Subcutaneous adipose tissue (tissue), 4 donors: ENCODE results near the gene WNK2. TPM values are rescaled to one million over a fixed set of nuclear protein-coding genes. Genes with fewer than 3 reads are reported as not detected.

Experiments used
- total RNA-seq, 4 donors: library from RNA; depleted of rRNA; stranded (reverse); fragments of >200 nt; gene quantifications; one replicate each; pipeline ENCODE4 v1.1.0, GENCODE V29; 2016
- TF ChIP-seq, protein P1 (sequence below): fragments of 450-650 bp; IDR thresholded peaks from one replicate; pipeline ENCODE4 v1.5.1; 2016; ENCODE audit warnings: low read depth, mild to moderate bottlenecking, control low read depth, antibody characterized with exemption, moderate library complexity

WNK2 gene
- total RNA-seq, 4 donors from 2014 or later: not detected

DNA sequence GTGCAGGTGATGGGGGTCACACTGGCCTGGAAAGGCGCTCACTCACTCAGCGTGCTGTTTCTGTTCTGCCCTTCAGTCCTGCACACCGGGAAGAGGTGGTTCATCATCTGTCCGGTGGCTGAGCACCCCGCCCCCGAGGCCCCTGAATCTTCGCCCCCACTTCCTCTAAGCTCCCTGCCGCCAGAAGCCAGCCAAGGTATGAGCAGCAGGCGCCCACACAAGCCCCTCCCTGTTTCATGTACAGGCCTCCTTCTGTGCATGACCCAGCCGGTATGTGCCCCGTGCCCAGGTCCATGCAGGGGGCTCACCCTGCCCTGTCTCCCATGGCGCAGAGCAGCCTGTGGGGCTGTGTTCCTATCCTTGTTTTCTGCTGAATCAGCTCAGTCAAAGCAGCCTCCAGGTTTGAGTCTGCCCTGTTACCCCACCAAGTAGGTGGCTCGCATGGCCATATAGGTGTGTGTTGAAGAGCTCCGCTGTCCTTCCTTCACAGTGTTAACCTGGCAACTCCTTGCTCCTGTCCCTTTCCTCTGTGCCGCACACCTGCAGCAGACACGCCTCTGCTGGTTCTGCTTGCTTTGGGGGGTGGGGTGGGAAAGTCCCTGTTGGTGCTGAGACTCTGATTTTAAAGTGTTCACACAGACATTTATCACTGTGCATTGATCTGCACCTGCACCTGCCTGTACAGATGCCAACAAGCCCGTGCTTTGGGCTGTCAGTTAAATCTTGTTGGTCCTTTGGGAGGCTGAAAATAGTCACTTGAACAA lies 84.8 kb downstream of the WNK2 start:
- TF ChIP-seq, protein P1, sequence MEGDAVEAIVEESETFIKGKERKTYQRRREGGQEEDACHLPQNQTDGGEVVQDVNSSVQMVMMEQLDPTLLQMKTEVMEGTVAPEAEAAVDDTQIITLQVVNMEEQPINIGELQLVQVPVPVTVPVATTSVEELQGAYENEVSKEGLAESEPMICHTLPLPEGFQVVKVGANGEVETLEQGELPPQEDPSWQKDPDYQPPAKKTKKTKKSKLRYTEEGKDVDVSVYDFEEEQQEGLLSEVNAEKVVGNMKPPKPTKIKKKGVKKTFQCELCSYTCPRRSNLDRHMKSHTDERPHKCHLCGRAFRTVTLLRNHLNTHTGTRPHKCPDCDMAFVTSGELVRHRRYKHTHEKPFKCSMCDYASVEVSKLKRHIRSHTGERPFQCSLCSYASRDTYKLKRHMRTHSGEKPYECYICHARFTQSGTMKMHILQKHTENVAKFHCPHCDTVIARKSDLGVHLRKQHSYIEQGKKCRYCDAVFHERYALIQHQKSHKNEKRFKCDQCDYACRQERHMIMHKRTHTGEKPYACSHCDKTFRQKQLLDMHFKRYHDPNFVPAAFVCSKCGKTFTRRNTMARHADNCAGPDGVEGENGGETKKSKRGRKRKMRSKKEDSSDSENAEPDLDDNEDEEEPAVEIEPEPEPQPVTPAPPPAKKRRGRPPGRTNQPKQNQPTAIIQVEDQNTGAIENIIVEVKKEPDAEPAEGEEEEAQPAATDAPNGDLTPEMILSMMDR: no peak

DNA sequence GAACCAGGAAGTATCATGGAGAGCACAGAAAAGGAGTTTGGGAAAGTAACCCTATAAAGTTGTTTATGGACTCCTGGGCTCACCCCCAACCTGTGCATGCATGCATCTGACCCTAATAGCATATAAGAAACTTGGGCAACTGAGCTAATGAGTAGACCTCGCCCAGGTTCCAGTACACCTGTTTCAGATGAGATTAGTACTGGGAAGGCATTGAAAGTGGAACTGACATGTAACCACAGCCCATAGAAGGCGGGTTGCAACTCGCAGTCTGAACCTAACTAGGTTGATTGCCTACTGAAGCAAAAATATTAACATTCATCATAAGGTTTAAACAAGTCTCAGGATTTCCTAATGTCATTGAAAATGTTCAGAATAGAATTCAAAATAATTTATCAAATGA lies 87.0 kb downstream of the WNK2 start:
- TF ChIP-seq, protein P1: no peak

DNA sequence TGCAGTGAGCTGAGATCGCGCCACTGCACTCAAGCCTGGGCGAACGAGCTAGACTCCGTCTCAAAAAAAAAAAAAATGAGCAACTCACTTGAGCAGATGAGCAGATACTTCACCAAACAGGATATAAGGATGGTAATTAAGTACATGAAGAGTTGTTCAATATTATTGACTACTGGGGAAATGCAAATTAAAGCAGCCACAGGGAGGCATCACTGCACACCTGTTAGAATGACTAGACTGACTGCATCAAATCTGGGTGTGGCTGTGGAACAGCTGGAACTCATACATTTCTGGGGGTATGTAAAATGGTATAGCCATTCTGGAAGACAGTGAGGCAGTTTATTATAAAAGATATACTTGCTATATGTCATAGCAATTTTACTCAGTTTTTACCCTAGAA lies 93.0 kb downstream of the WNK2 start:
- TF ChIP-seq, protein P1: no peak

DNA sequence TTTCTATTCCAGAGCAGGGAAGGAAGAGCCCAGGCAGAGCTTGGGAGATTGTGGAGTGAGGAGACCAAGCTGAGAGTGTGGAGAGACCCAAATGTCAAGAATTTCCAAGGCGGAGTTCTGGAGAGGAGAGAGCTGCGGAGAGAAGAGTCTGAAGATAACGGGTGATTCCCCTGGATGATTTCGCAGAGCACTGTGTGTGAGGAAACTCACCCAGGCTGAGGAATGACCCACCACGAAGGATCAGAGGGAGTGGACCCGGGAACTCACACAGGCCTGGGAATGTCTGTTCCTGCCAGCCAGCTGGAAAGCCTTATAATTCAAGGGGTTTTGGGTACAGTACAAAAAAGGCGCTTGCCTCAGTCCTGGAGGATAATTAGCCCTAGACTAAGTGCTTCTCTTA lies 94.2 kb downstream of the WNK2 start:
- TF ChIP-seq, protein P1: no peak

DNA sequence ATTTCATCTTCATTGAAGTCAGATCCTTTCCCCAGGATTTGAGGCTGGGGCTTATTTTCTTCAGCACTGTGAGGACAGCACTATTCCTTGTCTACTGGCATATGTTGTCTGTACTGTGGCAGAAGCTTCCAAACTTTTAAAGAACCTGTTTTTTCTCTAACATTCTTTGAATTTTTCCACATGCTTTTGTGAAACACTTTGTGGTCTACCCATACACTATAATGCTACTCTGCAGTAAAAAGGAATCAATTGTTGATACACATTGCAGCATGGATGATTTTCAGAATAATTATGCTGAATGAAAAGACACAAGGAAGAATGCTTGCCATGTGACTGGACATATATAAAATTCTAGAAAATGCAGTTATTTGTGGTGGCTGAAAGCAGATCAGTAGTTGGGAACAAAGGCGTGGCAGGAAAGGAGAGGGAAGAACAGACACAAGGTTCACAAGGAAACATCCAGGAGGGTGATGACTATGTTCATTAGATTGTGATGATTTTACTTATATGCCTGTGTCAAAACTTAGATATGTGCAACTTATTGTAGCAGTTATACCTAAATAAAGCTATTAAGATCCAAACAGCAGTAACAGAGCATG lies 96.8 kb downstream of the WNK2 start:
- TF ChIP-seq, protein P1: no peak

DNA sequence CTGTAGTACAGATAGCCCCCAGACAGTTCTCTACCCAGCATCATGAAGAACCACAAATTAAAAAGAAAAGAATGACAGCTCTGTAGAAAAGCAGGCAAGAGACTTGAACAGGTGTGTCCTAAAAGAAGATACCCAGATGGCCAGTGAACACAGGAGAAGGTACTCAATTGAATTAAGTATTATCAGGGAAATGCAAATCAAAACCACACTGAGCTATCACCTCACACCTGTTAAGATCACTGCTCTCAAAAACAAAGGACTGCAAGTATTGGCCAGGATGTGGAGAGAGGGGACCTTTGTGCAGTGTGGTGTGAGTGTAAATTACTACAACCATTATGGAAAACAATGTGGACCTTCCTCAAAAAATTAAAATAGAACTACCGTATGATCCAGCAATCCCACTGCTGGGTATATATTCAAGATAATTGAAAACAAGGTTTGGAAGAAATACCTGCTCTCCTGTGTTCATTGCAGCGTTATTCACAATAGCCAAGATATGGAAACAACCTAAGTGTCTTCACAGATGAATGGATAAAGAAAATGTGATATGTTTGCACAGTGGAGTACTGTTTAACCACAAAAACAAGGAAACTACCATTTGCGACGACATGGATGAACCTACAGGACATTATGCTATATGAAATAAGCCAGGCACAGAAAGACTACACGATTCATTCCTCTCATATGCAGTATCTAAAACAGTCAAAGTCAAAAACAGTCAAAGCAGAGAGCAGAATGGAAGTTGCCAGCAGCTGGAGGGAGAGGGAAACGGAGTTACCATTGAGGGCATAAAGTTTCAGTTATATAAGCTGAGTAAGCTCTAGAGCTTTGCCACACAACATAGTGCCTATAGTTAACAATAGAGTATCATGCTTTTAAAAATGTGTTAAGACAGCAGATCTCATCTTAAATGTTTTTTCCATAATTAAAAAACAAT lies 102.6 kb downstream of the WNK2 start:
- TF ChIP-seq, protein P1: no peak

DNA sequence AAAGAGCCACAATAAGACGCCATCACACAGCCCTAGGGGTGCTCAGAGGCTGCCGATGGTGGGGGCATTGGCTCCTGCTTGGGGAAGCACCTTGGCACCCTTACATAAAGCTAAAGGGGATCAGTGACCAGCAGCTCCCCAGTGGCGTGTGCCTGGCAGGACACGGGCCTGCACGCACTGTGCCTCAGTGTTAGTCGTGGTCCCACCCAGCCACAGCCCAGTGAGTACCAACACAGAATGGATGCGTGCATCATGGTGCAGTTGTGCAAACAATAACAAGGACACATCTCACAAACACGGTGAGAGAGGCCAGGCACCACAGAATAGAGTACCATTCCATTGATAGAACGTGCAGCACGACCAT lies 103.2 kb downstream of the WNK2 start:
- TF ChIP-seq, protein P1: no peak
